Measurements from ENCODE around the gene LDLRAD1.

GRCh38 chr1:54013393-54014008 lies 4.5 kb downstream of the LDLRAD1 start:
- no peak for TF ChIP-seq SIN3A (IDR thresholded peaks at IDR 0.05; ENCODE audit: borderline replicate concordance, insufficient read depth, low read length)
- no peak for TF ChIP-seq POLR2AphosphoS5 (IDR thresholded peaks at IDR 0.05; ENCODE audit: low read depth, low read length)
- TF ChIP-seq REST (IDR thresholded peaks at IDR 0.05; ENCODE audit: insufficient read depth in 1 of 2, low read depth in 2 of 2, low read length in 2 of 2), result no peak
- TF ChIP-seq TAF1 (IDR thresholded peaks at IDR 0.05; ENCODE audit: borderline replicate concordance, insufficient read depth, low read length), result no peak
